Stomach smooth muscle (tissue), 2 donors: ENCODE results near the gene NEK6.

Source experiments
- H3K27ac ChIP-seq: one replicate; pipeline ENCODE4 v1.7.0; 2013; ENCODE audit warnings: mild to moderate bottlenecking, low read length, inconsistent platforms
- H3K27me3 ChIP-seq, 2 donors: one replicate each; pipeline ENCODE4 v1.7.0; 2013; ENCODE audit warnings: low read length in 2 of 2; ENCODE audit not compliant: insufficient read depth in 2 of 2, control insufficient read depth in 1 of 2
- H3K36me3 ChIP-seq, 2 donors: one replicate each; pipeline ENCODE4 v1.7.0; 2013; ENCODE audit warnings: low read length in 2 of 2; ENCODE audit not compliant: control insufficient read depth in 2 of 2, insufficient read depth in 2 of 2
- H3K4me1 ChIP-seq: one replicate; pipeline ENCODE4 v1.7.0; 2013; ENCODE audit warnings: low read length; ENCODE audit not compliant: control insufficient read depth, insufficient read depth
- H3K4me3 ChIP-seq, 2 donors: one replicate each; pipeline ENCODE4 v1.7.0; 2013; ENCODE audit warnings: low read length in 2 of 2
- H3K9ac ChIP-seq, 2 donors: one replicate each; pipeline ENCODE4 v1.7.0; 2013; ENCODE audit warnings: low read length in 2 of 2, mild to moderate bottlenecking in 1 of 2
- H3K9me3 ChIP-seq, 2 donors: one replicate each; pipeline ENCODE4 v1.7.0; 2013; ENCODE audit warnings: low read length in 2 of 2; ENCODE audit not compliant: control insufficient read depth in 2 of 2
- donor health status: healthy.
- donor health status: Pancreatic carcinoma.

NEK6 gene

GRCh38 chr9:124262649-124262972 is 4.9 kb downstream of the NEK6 start:
- Histone ChIP-seq H3K27me3 (no peaks in the 10 kb centered on the region), H3K27ac (peak overlapping the region; percentile 24), H3K36me3 (no peaks in the 10 kb centered on the region), H3K4me1 (peaks cover 52% of the 10 kb centered on the region), H3K9ac (no peak overlapping the region), H3K9me3 (no peaks in the 10 kb centered on the region), H3K4me3 (no peak overlapping the region)

GRCh38 chr9:124263213-124263612 is 5.5 kb downstream of the NEK6 start:
- Histone ChIP-seq H3K4me3 (no peak overlapping the region), H3K27ac (peak overlapping the region; percentile 11), H3K9ac (no peak overlapping the region), H3K9me3 (no peaks in the 10 kb centered on the region), H3K36me3 (no peaks in the 10 kb centered on the region), H3K4me1 (peaks cover 52% of the 10 kb centered on the region), H3K27me3 (no peaks in the 10 kb centered on the region)

DNA sequence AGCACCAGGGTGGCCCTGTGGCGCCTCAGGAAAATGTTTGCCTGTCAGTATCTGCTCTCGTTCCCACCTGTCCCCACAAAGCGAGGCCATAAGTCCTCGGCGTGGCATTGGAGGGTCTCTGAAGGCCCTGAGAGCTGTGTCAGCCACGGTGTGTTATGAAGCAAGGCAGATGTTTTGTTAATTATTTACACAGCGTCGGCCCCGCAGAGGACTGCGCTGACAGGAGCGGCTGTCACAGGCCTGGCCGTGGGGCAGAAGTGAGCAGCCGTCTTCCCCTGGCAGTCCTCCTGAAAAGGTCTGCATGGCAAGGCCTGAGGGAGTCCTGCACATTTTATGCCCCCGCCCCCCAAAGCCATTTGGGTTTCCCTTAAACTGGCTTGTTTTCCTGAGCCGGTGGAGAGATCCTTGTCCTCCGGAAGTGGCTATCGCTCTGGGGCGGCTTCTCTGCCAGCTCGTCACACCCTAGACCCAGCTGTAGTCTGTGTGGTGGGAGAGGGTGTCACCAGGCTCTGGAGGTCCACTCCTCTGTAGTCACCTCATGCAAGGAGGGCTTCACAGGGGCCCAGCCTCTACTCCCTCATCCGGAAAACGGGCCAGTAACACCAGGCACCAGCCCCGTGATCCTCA is 6.2 kb downstream of the NEK6 start:
- no peaks in the 10 kb centered on the region for H3K27me3 ChIP-seq
- H3K4me3 ChIP-seq = no peak overlapping the region
- H3K9ac ChIP-seq = no peak overlapping the region
- H3K9me3 ChIP-seq = no peaks in the 10 kb centered on the region
- no peaks in the 10 kb centered on the region for H3K36me3 ChIP-seq
- no peak overlapping the region for H3K27ac ChIP-seq
- peaks cover 49% of the 10 kb centered on the region for H3K4me1 ChIP-seq

DNA sequence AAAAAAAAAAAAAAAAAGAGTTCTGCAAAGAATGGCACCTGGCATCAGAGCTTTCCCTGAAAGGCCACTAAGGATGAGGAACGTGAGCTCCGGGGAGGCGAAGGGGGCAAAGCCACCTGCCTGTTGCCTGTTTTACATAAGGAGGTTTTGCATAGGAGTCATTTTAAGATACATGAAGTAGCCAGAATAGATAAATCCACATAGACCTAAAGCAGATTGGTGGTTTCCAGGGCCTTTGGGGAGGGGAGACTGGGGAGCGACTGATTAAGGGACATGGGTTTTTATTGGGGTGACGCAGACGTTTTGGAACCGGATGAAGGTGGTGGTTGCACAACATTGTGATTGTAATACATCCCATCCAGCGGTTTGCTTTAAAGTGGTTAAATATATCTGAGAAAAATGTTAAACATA is 7.1 kb downstream of the NEK6 start:
- no peaks in the 10 kb centered on the region for H3K27me3 ChIP-seq
- peaks cover 43% of the 10 kb centered on the region for H3K4me1 ChIP-seq
- no peak overlapping the region for H3K9ac ChIP-seq
- no peak overlapping the region for H3K4me3 ChIP-seq
- H3K36me3 ChIP-seq = no peaks in the 10 kb centered on the region
- no peak overlapping the region for H3K27ac ChIP-seq
- H3K9me3 ChIP-seq = no peaks in the 10 kb centered on the region

GRCh38 chr9:124265551-124265950 is 7.8 kb downstream of the NEK6 start:
- peaks cover 43% of the 10 kb centered on the region for H3K4me1 ChIP-seq
- no peaks in the 10 kb centered on the region for H3K27me3 ChIP-seq
- no peak overlapping the region for H3K27ac ChIP-seq
- H3K9me3 ChIP-seq = no peaks in the 10 kb centered on the region
- H3K4me3 ChIP-seq = no peak overlapping the region
- H3K36me3 ChIP-seq = no peaks in the 10 kb centered on the region
- H3K9ac ChIP-seq = no peak overlapping the region

- H3K9ac ChIP-seq = no peak overlapping the region
- H3K4me1 ChIP-seq = peaks cover 43% of the 10 kb centered on the region
- no peak overlapping the region for H3K27ac ChIP-seq
Observed at GRCh38 chr9:124266139-124266825, 8.5 kb downstream of the NEK6 start.

DNA sequence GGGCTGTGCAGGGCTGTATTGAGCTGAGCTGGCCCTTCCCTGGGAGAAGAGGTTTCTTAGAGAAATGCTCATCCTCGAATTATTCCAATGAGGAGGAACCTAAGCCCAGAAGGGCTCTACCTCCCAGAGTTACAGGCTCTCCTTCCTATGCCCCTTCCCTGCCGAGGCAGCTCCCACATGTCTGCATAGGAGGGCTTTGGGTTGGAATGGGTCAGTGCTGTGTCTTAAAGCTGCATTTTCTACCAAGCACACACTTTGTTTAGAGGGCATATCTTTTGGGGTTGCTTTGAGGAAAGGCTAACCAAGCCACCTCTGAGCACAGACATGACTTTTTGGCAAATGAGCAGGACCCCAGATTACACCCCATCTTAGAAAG is 9.1 kb downstream of the NEK6 start:
- Histone ChIP-seq H3K9ac (no peak overlapping the region), H3K4me3 (no peak overlapping the region), H3K4me1 (peaks cover 42% of the 10 kb centered on the region), H3K27me3 (no peaks in the 10 kb centered on the region), H3K27ac (peak overlapping the region; percentile 11), H3K36me3 (no peaks in the 10 kb centered on the region), H3K9me3 (no peaks in the 10 kb centered on the region)

More at GRCh38 chr9:124266139-124266825, 8.5 kb downstream of the NEK6 start:
- no peaks in the 10 kb centered on the region for H3K27me3 ChIP-seq
- H3K9me3 ChIP-seq = no peaks in the 10 kb centered on the region
- H3K4me3 ChIP-seq = no peak overlapping the region
- H3K36me3 ChIP-seq = no peaks in the 10 kb centered on the region

DNA sequence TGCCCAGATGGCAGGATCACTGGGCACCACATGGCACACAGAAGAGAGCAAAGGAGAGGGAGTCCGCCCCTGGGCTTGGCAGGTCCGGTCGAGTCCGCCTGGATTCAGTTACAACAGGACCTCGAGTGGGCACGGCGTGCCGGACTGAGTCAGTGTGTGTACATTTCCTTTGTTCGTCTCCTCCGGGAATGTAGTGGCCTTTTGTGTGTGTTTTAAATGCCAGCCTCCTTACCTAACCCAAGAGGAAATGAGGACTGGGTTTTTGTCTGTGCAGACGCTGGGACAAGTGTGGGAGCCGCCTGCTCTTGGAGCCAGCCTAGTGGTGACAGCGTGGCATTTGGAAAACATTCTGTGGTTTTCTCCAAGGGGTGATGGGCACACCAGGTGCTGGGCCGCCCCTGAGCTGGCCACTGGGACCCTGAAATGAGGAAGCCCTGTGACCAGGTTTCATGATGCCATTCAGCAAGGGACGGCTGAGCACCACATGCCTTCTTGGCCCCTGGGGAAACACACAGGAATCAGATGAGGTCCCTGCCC is 9.6 kb downstream of the NEK6 start:
- H3K4me1 ChIP-seq = peaks cover 45% of the 10 kb centered on the region
- no peak overlapping the region for H3K9ac ChIP-seq
- H3K27ac ChIP-seq = peak overlapping the region; percentile 11
- H3K9me3 ChIP-seq = no peaks in the 10 kb centered on the region
- no peak overlapping the region for H3K4me3 ChIP-seq
- H3K27me3 ChIP-seq = no peaks in the 10 kb centered on the region
- H3K36me3 ChIP-seq = no peaks in the 10 kb centered on the region

DNA sequence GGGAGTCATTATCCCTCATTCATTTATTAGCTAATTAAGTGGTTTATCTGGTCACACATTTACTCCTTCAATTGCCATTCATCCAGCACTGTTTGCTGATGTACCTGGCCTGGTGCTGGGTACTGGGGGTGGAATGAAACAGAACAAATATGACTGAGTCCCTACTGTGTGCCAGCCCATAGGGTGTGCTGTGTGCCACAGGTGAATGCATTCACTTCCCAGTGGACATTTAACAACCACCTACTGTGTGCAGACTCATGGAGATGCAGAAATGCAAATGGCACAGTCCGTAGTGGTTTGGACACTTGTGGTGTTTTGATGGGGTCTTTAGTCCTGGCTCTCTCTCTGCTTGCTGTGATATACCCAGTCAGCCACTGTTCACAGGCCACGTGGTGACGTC is 10.5 kb downstream of the NEK6 start:
- no peaks in the 10 kb centered on the region for H3K9me3 ChIP-seq
- H3K27ac ChIP-seq = no peak overlapping the region
- H3K36me3 ChIP-seq = no peaks in the 10 kb centered on the region
- H3K9ac ChIP-seq = no peak overlapping the region
- peaks cover 50% of the 10 kb centered on the region for H3K4me1 ChIP-seq
- no peaks in the 10 kb centered on the region for H3K27me3 ChIP-seq
- no peak overlapping the region for H3K4me3 ChIP-seq

DNA sequence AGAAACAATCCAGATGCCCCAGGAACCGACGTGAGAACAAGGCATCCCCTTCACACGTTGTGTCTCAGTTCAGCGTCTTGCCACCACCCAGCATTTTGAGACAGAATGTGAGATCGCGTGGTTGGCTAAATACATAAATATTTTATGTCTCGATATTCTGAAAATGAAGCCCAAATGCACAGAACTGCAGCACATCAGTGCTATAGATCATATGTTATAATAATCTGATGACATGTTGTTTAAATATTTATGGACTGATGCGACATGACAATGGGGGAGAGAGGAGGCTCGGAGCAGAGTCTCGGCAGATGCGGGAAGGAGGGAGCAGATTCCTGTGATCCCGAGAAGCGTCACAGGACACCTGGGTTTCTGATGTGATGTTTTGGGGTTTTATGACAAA is 10.9 kb downstream of the NEK6 start:
- Histone ChIP-seq H3K27me3 (no peaks in the 10 kb centered on the region), H3K4me1 (peaks cover 54% of the 10 kb centered on the region), H3K9me3 (no peaks in the 10 kb centered on the region), H3K4me3 (no peak overlapping the region), H3K27ac (no peak overlapping the region), H3K36me3 (no peaks in the 10 kb centered on the region), H3K9ac (no peak overlapping the region)

DNA sequence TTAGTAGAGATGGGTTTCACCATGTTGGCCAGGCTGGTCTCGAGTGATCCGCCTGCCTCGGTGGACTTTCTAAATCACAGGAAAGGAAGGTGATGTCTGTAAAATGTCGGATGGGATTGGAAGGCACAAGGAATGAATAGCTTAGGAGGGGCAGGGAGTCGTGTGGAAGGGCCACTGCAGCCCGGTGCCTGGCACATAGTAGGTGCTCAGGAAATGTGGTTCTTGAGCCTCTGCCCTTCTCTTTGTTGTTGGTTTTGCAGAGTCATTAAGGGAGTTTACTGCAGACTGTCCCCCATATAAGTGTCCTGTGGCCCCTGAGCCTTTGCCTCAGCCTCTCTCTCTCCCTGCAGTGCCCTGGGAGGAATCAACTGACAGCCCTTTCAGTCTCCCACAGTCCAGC is 11.8 kb downstream of the NEK6 start:
- no peaks in the 10 kb centered on the region for H3K27me3 ChIP-seq
- H3K36me3 ChIP-seq = no peaks in the 10 kb centered on the region
- H3K27ac ChIP-seq = no peak overlapping the region
- H3K9ac ChIP-seq = no peak overlapping the region
- H3K4me3 ChIP-seq = no peak overlapping the region
- peaks cover 54% of the 10 kb centered on the region for H3K4me1 ChIP-seq
- no peaks in the 10 kb centered on the region for H3K9me3 ChIP-seq
